ENCODE data around the gene CORO1C. TPM values are rescaled to one million over a fixed set of nuclear protein-coding genes. Genes with fewer than 3 reads are reported as not detected.
A peak's percentile ranks its signal among the peaks of the same experiment; 100 is the strongest.

Gene CORO1C
- total and polyA plus RNA-seq, 9 of the 15 experiments (the other 6 are each of a cell fraction or from before 2014, with no cell fraction given): 55.2 to 280 (median 150) TPM

- TF ChIP-seq ZBTB49 (CRISPR knock-in tag; IDR thresholded peaks at IDR 0.05; ENCODE audit: borderline replicate concordance) (no peak), ZBTB40 (IDR thresholded peaks at IDR 0.05) (no peak), ZBTB40 (CRISPR knock-in tag; IDR thresholded peaks at IDR 0.05) (no peak), SMARCA5 (IDR thresholded peaks at IDR 0.05) (no peak), ZNF584 (CRISPR knock-in tag; IDR thresholded peaks at IDR 0.05; ENCODE audit: low read depth) (peak; percentile 95), ZNF609 (CRISPR knock-in tag; IDR thresholded peaks at IDR 0.05; ENCODE audit: borderline replicate concordance) (no peak), POLR2G (IDR thresholded peaks at IDR 0.05; ENCODE audit: low read depth, low read length) (peak; percentile 57), BRCA1 (IDR thresholded peaks at IDR 0.05) (no peak), BRCA1 (CRISPR knock-in tag; IDR thresholded peaks at IDR 0.05) (no peak), ZNF644 (tag; IDR thresholded peaks at IDR 0.05; ENCODE audit: low read depth) (peak; percentile 95), RB1 (IDR thresholded peaks at IDR 0.05; ENCODE audit: low read depth) (no peak)
Measured at GRCh38 chr12:108691175-108691997, 39.9 kb downstream of the CORO1C start (continued).
